HL-60 (cell line): ENCODE data around the gene PSMG3.

ENCODE experiments used
- DNase-seq, 2 experiments: peaks; one replicate each; pipeline ENCODE4 v3.0.0-alpha.2; 2010 to 2020; ENCODE audit warnings: low read depth in 1 of 2, low spot score in 1 of 2
- H3K27ac ChIP-seq: fragments of 250-450 bp; sonication (Bioruptor Pico); replicated peaks from 2 replicates; pipeline ENCODE4 v1.5.1; 2020; ENCODE audit warnings: mild to moderate bottlenecking, moderate library complexity
- H3K27me3 ChIP-seq: fragments of 250-450 bp; sonication (Bioruptor Pico); 2 replicates; pipeline ENCODE4 v1.5.1; 2021; ENCODE audit warnings: mild to moderate bottlenecking, moderate library complexity; ENCODE audit not compliant: insufficient read depth, poor library complexity, severe bottlenecking
- H3K4me3 ChIP-seq: replicated peaks from 2 replicates; pipeline ENCODE4 v1.5.1; 2011; ENCODE audit warnings: mild to moderate bottlenecking, control low read depth, low read length; ENCODE audit not compliant: insufficient read depth
- GABPA ChIP-seq: IDR thresholded peaks from 2 replicates; pipeline ENCODE4 v1.6.1; 2012; ENCODE audit warnings: low read depth
- POLR2AphosphoS5 ChIP-seq: IDR thresholded peaks from 2 replicates; pipeline ENCODE4 v1.6.1; 2012; ENCODE audit warnings: low read depth
- SPI1 ChIP-seq: IDR thresholded peaks from 2 replicates; pipeline ENCODE4 v1.6.1; 2012; ENCODE audit warnings: low read depth, mild to moderate bottlenecking, borderline replicate concordance
- TF ChIP-seq, protein P1 (sequence below): IDR thresholded peaks from 2 replicates; pipeline ENCODE4 v1.6.1; 2012; ENCODE audit warnings: low read depth; ENCODE audit not compliant: insufficient replicate concordance
- TF ChIP-seq, protein P2 (sequence below): IDR thresholded peaks from one replicate; pipeline ENCODE4 v1.5.1; 2011; ENCODE audit warnings: low read length, control low read depth, inconsistent platforms; ENCODE audit not compliant: insufficient read depth

PSMG3 gene

DNA sequence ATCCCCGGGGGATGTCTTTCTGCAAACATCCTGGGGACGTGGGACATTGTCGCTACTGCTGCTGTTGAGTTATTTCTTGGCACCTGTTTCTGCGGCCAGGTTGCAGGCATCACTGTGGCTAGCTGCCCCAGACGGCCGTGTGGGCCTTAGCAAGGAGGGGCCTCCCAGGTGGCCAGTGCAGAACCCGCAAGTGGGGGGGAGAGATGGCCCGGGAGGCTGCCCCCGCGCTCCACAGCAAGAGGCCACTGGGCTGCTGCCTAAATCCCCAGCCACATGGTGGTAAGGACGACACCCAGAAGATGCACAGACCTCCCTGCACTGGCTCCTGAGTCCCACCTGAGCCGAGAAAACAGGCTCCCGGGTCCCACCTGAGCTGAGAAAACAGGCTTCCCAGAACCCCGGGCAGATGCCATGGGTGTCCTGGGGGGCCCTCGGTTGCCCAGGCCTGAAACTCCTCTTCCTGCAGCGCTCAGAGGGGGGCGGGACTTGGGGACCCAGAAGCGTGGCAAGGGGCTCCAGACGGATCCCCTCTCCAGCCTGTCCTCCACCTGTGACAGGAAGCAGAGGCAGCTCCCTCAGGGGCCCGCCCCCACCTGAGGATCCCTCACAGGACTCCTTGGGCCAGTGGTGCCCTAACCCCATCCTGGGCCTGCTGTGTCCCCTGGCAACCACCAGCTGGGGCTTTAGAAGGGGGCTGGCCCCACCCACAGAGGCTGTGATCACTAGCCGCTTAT, 40.3 kb downstream of the PSMG3 start:
- Histone ChIP-seq H3K27me3 (no peaks in the 10 kb centered on the region), H3K27ac (peak overlapping the region; percentile 64), H3K4me3 (no peak overlapping the region)
- TF ChIP-seq SPI1 (no peak), POLR2AphosphoS5 (no peak)
- TF ChIP-seq, protein P1, sequence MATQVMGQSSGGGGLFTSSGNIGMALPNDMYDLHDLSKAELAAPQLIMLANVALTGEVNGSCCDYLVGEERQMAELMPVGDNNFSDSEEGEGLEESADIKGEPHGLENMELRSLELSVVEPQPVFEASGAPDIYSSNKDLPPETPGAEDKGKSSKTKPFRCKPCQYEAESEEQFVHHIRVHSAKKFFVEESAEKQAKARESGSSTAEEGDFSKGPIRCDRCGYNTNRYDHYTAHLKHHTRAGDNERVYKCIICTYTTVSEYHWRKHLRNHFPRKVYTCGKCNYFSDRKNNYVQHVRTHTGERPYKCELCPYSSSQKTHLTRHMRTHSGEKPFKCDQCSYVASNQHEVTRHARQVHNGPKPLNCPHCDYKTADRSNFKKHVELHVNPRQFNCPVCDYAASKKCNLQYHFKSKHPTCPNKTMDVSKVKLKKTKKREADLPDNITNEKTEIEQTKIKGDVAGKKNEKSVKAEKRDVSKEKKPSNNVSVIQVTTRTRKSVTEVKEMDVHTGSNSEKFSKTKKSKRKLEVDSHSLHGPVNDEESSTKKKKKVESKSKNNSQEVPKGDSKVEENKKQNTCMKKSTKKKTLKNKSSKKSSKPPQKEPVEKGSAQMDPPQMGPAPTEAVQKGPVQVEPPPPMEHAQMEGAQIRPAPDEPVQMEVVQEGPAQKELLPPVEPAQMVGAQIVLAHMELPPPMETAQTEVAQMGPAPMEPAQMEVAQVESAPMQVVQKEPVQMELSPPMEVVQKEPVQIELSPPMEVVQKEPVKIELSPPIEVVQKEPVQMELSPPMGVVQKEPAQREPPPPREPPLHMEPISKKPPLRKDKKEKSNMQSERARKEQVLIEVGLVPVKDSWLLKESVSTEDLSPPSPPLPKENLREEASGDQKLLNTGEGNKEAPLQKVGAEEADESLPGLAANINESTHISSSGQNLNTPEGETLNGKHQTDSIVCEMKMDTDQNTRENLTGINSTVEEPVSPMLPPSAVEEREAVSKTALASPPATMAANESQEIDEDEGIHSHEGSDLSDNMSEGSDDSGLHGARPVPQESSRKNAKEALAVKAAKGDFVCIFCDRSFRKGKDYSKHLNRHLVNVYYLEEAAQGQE: no peak
- no peak for DNase-seq

DNA sequence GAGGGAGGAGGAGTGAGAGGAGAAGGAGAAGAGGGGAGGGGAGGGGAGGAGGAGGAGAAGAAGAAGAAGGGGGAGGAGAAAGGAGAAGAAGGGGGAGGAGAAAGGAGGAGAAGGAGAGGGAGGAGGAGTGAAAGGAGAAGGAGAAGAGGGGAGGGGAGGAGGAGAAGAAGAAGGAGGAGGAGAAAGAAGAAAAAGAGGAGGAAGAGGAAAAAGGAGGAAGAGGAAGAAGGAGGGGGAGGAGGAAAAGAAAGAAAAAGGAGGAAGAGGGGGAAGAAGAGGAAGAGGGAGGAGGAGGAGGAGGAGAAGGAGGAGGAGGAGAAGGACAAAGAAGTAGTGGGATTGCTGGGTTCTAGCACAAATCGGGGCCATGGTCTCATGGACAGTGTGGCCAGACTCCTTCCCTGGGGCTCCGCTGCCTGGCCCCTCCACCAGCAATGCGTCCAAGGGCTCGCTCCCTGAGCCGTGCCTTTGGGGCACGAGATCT, 43.5 kb downstream of the PSMG3 start:
- Histone ChIP-seq H3K27me3 (no peaks in the 10 kb centered on the region), H3K4me3 (no peak overlapping the region), H3K27ac (no peak overlapping the region)
- TF ChIP-seq SPI1 (peak; percentile 54; the same call in 1 of the 2 replicates), GABPA (no peak)
- DNase-seq: peak; percentile 49 to 93

DNA sequence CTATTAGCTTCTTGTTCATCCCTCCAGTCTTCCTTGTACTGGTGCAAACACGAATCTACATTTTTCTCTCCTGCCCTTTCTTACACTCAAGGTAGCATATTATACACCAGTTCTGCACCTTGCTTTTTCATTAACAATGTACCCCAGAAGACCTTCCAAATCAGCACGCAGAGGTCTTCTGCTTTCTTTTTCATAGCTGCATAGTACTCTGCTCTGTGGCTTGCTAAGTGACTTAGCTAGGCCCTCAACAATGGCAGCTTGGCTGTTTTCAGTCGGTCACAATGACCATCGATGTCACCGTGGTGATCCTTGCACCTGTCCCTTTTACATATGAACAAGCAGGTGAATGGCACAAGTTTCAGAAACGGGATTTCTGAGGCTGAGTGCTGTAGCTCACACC, 44.4 kb downstream of the PSMG3 start:
- H3K4me3 ChIP-seq: no peak overlapping the region
- DNase-seq: no peak
- no peaks in the 10 kb centered on the region for H3K27me3 ChIP-seq
- H3K27ac ChIP-seq: no peak overlapping the region
- TF ChIP-seq, protein P1: no peak
- TF ChIP-seq POLR2AphosphoS5 (no peak), GABPA (no peak), SPI1 (no peak)
- TF ChIP-seq, protein P2, sequence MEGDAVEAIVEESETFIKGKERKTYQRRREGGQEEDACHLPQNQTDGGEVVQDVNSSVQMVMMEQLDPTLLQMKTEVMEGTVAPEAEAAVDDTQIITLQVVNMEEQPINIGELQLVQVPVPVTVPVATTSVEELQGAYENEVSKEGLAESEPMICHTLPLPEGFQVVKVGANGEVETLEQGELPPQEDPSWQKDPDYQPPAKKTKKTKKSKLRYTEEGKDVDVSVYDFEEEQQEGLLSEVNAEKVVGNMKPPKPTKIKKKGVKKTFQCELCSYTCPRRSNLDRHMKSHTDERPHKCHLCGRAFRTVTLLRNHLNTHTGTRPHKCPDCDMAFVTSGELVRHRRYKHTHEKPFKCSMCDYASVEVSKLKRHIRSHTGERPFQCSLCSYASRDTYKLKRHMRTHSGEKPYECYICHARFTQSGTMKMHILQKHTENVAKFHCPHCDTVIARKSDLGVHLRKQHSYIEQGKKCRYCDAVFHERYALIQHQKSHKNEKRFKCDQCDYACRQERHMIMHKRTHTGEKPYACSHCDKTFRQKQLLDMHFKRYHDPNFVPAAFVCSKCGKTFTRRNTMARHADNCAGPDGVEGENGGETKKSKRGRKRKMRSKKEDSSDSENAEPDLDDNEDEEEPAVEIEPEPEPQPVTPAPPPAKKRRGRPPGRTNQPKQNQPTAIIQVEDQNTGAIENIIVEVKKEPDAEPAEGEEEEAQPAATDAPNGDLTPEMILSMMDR: no peak

DNA sequence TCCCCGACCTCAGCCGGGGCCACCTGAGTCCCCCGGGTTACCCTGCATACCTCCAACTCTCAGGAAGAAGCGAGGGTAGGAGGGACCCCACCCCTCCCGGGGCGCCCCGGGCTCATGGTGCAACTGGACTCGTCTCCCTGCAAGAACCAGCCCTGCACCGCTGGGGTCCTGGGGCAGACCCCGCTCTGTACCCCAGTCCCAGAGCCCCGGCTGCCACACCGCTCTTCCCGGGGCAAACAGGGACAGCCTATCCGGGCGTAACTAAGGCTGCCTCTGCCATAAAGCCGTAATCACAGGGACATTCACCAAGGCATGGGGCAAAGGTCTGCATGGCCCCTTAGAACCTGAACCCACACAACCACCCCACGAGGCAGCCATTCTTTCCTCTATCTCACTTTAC, 46.0 kb downstream of the PSMG3 start:
- Histone ChIP-seq H3K27me3 (no peaks in the 10 kb centered on the region), H3K4me3 (no peak overlapping the region), H3K27ac (no peak overlapping the region)
- no peak for DNase-seq
- TF ChIP-seq, protein P1: no peak
- TF ChIP-seq GABPA (no peak), POLR2AphosphoS5 (no peak), SPI1 (no peak)
- TF ChIP-seq, protein P2: no peak
